B cell (primary cell): ENCODE data around the gene LDB1.

ENCODE experiments used
- CTCF ChIP-seq: fragments of 200-600 bp; IDR thresholded peaks from one replicate; pipeline ENCODE4 v1.8.0; 2022; ENCODE audit warnings: antibody characterized with exemption, mild to moderate bottlenecking
- EZH2 ChIP-seq: IDR thresholded peaks from 2 replicates; pipeline ENCODE4 v1.6.1; 2012; ENCODE audit warnings: borderline replicate concordance, low read depth, mild to moderate bottlenecking, moderate library complexity, low read length; ENCODE audit not compliant: insufficient read depth, poor library complexity, severe bottlenecking

- no peak for TF ChIP-seq CTCF
- no peak for TF ChIP-seq EZH2
Observed at GRCh38 chr10:102083541-102083940, 36.6 kb downstream of the LDB1 start.
